Cerebellar cortex (tissue), 1 donor: ENCODE measurements around the gene KCNT2.
A peak's percentile ranks its signal among the peaks of the same experiment; 100 is the strongest.
"Not testable (repeated sequence)": the region's sequence is repeated elsewhere in the genome, so short reads cannot be mapped to it uniquely, and the experiment has no call there.

Experiments
- DNase-seq: peaks from one replicate; pipeline ENCODE4 v3.0.0-alpha.2; 2015; ENCODE audit warnings: low spot score

Gene KCNT2

GRCh38 chr1:196608390-196609369 lies at the start of gene KCNT2:
Gene KCNT2, minus strand, starts transcription at chr1:196608440. Its CDS starts 131 bp downstream, at chr1:196608309.
- DNase-seq = peak; percentile 65

- no peak for DNase-seq
Measured at GRCh38 chr1:196655494-196655893, 47.3 kb upstream of the KCNT2 start.

- no peak for DNase-seq
Measured at GRCh38 chr1:196655071-196655470, 46.8 kb upstream of the KCNT2 start.

GRCh38 chr1:196654271-196654670 lies 46.0 kb upstream of the KCNT2 start:
- DNase-seq = no peak

GRCh38 chr1:196651637-196652215 lies 43.5 kb upstream of the KCNT2 start, which contains the start of gene CFH:
Gene CFH, plus strand, starts transcription at chr1:196652043. Its CDS starts 75 bp downstream, at chr1:196652118.
- no peak for DNase-seq

- no peak for DNase-seq
Measured at GRCh38 chr1:196651079-196651478, 42.8 kb upstream of the KCNT2 start.

GRCh38 chr1:196650403-196650802 lies 42.2 kb upstream of the KCNT2 start:
- no peak for DNase-seq

GRCh38 chr1:196649990-196650389 lies 41.8 kb upstream of the KCNT2 start:
- DNase-seq = no peak

- DNase-seq = no peak
Measured at GRCh38 chr1:196640976-196641375, 32.7 kb upstream of the KCNT2 start.

GRCh38 chr1:196639291-196639690 lies 31.1 kb upstream of the KCNT2 start:
- not testable (repeated sequence) for DNase-seq

GRCh38 chr1:196638466-196638865 lies 30.2 kb upstream of the KCNT2 start:
- no peak for DNase-seq

- DNase-seq = no peak
Measured at GRCh38 chr1:196637606-196638005, 29.4 kb upstream of the KCNT2 start.

- no peak for DNase-seq
Measured at GRCh38 chr1:196628838-196629237, 20.6 kb upstream of the KCNT2 start.

GRCh38 chr1:196623079-196623478 lies 14.8 kb upstream of the KCNT2 start:
- DNase-seq = no peak

- DNase-seq = no peak
Measured at GRCh38 chr1:196619721-196620120, 11.5 kb upstream of the KCNT2 start.

GRCh38 chr1:196611873-196612272 lies 3.6 kb upstream of the KCNT2 start:
- no peak for DNase-seq

GRCh38 chr1:196609370-196609737 lies 1.1 kb upstream of the KCNT2 start:
- no peak for DNase-seq

- no peak for DNase-seq
Measured at GRCh38 chr1:196607981-196608380, 259 bp downstream of the KCNT2 start.

GRCh38 chr1:196603651-196604050 lies 4.6 kb downstream of the KCNT2 start:
- DNase-seq = no peak

GRCh38 chr1:196598942-196599748 lies 9.1 kb downstream of the KCNT2 start:
- no peak for DNase-seq

GRCh38 chr1:196594700-196595099 lies 13.5 kb downstream of the KCNT2 start:
- DNase-seq = no peak

- no peak for DNase-seq
Measured at GRCh38 chr1:196593955-196594354, 14.3 kb downstream of the KCNT2 start.
